Epithelial cell of proximal tubule (primary cell): ENCODE data around the gene SMAD7. TPM values are rescaled to one million over a fixed set of nuclear protein-coding genes. Genes with fewer than 3 reads are reported as not detected.

Source experiments
- DNase-seq: peaks from one replicate; pipeline ENCODE4 v3.0.0-alpha.2; 2011; ENCODE audit warnings: low read depth
- H3K4me3 ChIP-seq: 2 replicates; pipeline ENCODE4 v1.5.1; 2011; ENCODE audit warnings: low read depth, mild to moderate bottlenecking, low read length
- CTCF ChIP-seq: conservative IDR thresholded peaks from 2 replicates; pipeline ENCODE4 v1.5.1; 2012; ENCODE audit warnings: low read depth, mild to moderate bottlenecking, low read length
- total RNA-seq: library from RNA; depleted of rRNA; stranded (reverse); fragments of >200 nt; gene quantifications from 2 replicates; pipeline ENCODE4 v1.2.3, GENCODE V29; 2015

SMAD7 gene
- total RNA-seq, 1 donor from 2014 or later: 30.4 TPM

- no peak for TF ChIP-seq CTCF
- H3K4me3 ChIP-seq: no peak overlapping the region
- no peak for DNase-seq
These were observed 52.2 kb downstream of the SMAD7 start for GRCh38 chr18:48898521-48898920.

- DNase-seq: no peak
- TF ChIP-seq CTCF: no peak
- H3K4me3 ChIP-seq: no peak overlapping the region
These were observed 53.2 kb downstream of the SMAD7 start for GRCh38 chr18:48897531-48897930.

GRCh38 chr18:48896875-48897511 is 53.8 kb downstream of the SMAD7 start:
- TF ChIP-seq CTCF: no peak
- no peak overlapping the region for H3K4me3 ChIP-seq
- DNase-seq: no peak

- no peak for TF ChIP-seq CTCF
- H3K4me3 ChIP-seq: no peak overlapping the region
- no peak for DNase-seq
These were observed 54.4 kb downstream of the SMAD7 start for GRCh38 chr18:48896326-48896874.

- no peak overlapping the region for H3K4me3 ChIP-seq
- no peak for DNase-seq
- no peak for TF ChIP-seq CTCF
These were observed 55.9 kb downstream of the SMAD7 start for GRCh38 chr18:48894799-48895346.

GRCh38 chr18:48893608-48894600 is 56.9 kb downstream of the SMAD7 start:
- no peak for DNase-seq
- H3K4me3 ChIP-seq: no peak overlapping the region
- no peak for TF ChIP-seq CTCF
